ENCODE measurements around the gene FBXL17.

FBXL17 gene

DNA sequence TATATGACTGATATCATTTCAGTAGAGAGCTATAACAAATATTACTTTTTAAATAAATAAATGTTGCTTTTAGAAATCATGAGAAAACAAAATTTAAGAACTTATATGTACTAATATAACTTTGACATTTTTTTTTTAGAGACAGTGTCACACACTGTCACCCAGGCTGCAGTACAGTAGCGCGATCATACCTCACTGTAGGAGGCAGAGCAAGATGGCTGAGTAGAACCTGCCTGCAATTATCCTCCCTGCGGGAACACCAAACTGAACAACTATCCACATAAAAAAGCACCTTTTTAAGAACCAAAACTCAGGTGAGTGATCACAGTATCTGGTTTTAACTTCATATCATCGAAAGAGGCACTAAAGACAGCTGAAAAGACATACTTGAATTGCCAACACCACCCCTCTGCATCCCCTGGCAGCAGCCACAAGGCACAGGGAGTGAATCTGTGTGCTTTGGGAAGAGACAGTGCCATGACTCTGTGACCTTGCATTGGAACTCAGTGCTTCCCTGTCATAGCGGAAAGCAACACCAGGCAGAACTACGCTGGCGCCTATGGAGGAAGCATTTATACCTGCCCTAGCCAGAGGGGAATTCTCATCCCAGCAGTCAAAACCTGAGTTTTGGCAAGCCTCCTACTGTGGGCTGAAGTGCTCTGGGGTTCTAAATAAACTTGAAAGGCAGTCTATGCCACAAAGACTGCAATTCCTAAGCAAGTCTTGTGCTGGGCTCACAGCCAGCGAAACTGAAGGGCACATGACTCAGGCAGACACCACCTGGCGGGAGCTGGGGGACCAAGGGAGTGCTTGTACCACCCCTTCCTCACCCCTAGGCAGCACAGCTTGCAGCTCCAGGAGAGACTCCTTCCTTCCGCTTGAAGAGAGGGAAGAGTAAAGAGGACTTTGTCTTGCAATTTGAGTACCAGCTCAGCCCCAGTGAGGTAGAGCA, 142.7 kb downstream of the FBXL17 start:
- no peak for DNase-seq

GRCh38 chr5:108238461-108238860, 143.4 kb downstream of the FBXL17 start:
- DNase-seq = no peak

DNA sequence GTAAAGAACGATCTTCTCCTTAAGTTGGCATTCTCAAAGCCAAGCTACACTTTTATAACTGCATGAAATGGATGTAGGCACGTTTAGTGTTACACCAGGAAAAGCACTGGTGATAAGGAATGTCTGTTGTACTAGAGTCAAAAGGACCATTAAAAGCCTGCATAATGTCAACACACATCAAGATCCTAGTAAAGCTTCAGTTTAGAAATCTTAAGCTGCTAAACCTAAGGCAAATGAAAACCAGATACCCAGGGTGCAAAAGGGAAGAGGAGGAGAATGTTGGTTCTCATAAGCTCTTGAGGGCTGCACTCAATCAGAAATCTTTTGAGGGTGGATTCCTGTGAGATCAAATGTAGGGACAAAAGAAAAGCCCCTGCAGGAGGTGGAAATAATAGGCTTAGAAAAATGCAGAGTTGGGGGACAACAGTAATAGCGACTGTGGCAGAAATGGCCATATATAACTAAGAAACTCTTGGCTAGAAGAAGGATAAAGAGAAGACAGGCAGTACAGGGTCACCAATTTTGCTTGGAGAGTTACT, 148.2 kb downstream of the FBXL17 start:
- no peak for DNase-seq

DNA sequence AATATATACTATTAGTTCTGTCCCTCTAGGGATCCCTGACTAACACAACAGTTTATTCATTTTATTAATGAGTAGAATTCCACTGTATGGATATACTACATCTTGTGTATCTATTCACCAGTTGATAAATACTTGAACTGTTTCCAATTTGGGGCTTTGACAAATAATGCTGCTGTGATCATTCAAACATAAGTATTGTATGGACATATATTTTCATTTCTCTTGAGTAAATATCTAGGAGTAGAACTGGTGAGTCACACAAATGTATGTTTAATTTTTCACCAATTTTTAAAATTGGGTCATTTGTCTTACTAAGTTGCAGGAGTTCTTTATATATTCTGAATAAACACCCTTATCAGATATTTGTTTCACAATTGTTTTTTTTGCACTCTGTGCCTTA, 149.1 kb downstream of the FBXL17 start:
- DNase-seq = no peak

DNA sequence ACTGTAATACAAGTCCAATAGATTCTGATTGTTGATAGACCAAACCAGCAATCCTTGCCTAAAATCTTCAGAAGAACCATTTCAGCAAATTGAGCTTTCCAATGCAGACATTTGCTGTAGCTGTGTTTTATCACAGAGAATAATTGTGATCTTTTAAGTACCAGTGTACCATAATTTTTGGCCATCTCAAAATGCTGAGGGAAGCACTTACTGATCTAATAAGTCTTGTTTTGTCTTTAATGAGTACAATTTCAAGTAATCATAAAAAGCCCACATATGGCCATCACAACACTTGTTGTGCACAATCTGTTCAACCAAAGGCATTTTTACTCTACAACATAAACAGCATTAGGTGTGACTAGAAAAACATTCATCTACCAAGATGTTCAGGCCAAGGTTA, 159.9 kb downstream of the FBXL17 start:
- DNase-seq = peak in 1 of 3 donors; percentile 16

GRCh38 chr5:108220834-108221233, 161.1 kb downstream of the FBXL17 start:
- DNase-seq = peak in 1 of 3 donors; percentile 10

GRCh38 chr5:108216890-108217289, 165.0 kb downstream of the FBXL17 start:
- DNase-seq = no peak

GRCh38 chr5:108214857-108215256, 167.0 kb downstream of the FBXL17 start:
- no peak for DNase-seq

GRCh38 chr5:108212775-108213346, 169.0 kb downstream of the FBXL17 start:
- no peak for DNase-seq

GRCh38 chr5:108206707-108207106, 175.2 kb downstream of the FBXL17 start:
- no peak for DNase-seq

DNA sequence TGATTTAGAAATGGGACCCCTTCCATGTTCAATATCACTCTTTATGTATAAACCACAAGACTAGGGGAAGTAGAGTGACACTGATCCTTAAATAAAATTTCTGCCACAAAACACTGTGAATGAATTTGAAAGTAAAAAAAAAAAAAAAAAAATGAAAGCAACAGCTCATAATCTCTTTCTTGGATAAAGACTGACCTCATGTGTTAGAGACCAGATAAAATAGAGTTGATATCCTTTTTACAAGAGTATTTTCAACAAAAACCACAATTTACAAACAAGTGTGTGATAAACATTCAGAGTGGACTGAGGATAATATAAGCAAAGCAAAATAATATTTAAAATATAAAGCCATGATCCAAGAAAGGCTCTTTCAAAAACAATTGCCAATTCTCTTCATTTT, 180.2 kb downstream of the FBXL17 start:
- DNase-seq = no peak

DNA sequence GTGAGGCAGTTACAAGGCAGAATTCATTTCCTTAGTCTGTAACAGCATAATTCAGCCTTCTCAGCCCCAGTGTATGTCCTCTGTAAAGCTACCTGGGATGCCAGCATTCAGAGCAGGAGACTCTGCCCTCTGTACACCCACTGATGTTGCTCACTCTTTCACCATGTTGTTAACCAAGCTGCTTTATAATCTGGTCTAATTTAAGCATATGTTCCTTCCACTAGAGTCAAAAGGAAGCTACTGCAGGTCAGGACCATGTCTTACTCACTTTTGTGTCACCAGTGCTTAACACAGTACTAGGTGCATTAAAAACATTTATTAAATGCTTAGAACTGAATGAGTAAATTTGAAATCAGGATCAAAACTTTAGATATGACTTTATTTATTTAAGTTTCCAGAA, 185.6 kb downstream of the FBXL17 start:
- DNase-seq = no peak

DNA sequence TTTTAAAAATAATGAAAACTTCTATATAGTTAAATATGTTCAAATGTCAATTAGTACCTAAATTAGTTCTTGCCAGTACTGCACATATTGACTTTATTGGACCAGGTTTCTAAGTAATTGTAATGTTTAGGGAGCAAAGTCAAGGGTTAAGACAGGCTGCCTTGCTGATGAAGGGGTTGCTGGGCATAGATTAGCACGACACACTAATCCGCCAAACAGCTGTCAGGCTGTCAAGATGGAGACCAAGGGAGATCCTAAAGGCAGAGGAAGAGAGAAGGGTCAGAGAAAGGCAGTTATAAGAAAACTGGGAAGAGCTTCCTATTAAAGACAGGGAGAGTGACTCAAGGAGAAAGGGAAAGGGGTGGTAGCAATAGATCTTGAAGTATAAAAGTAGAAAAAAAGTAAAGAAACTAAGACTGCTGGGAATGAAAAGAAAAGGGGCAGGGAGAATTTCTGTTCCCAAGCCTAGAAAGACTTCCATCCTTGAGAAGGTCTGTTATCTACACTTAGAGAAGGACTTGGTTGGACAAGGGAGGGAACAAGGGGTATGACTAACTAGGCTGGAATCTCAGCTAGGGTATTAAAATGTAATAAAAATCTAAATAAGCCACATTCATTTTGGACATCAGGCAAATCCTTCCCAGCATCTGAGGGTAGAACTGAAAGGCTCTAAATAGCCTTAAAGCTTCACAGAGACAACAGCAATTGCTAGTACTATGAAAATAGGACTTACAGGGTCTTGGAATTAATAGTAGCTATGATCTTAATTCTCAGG, 188.7 kb downstream of the FBXL17 start:
- DNase-seq = no peak

- DNase-seq = no peak
These were observed 197.0 kb downstream of the FBXL17 start for GRCh38 chr5:108184940-108185339.

- no peak for DNase-seq
These were observed 199.9 kb downstream of the FBXL17 start for GRCh38 chr5:108181975-108182374.

DNA sequence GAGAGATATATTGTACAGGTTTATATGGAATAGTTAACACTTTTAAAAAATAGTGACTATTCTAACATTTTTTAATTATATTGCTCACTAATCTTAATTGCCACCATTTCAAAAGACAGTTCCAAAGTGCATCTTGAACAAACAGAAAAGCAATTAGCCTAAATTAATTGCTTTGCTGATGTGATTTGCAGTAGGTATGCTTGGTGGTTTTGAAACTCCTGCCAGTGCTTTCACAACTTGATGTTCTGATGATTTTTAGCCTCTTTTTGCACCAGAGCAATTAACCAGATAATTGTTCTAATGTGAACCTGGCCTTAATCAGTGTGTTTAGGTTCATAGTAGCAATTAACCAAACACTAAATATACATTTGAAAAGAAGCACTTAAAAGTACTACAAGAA, 207.6 kb downstream of the FBXL17 start:
- DNase-seq = no peak

- no peak for DNase-seq
These were observed 210.1 kb downstream of the FBXL17 start for GRCh38 chr5:108171759-108172158.

DNA sequence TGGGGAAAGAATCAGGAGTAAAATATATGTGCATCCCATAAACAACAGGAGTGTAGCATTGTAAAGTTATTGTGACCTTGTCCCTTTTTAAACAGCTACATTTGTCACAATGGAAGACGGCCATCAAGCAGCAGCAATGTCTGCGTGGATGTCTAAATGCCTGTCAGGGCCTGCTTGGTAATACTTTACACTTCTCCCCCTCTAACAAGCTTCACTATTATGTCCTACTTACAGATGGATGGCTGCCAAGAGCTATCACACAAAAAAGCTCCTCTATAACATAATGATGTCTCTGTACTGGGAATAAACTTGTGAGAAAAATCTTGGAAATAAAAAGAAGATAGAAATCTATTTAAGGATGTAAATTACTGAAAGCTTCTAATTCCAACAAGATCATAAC, 213.0 kb downstream of the FBXL17 start:
- no peak for DNase-seq

DNA sequence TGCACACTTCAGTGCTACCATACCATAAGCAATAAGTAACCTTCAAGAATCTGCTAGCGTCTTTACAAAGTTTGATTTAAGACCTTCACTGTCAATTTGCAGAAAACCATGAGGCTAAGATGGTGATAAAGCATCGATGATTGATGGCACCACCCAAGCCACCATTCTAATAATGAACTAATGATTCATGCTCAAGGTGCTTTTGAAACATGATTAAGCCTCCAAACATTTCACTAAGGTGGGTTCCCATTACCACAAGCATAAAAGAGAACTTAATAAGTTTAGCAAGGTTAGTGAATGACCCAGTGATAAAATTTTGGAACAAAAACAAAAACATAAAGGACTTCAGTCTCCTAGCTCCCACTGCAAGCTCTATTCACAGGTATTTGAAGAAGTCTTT, 214.7 kb downstream of the FBXL17 start:
- no peak for DNase-seq

DNA sequence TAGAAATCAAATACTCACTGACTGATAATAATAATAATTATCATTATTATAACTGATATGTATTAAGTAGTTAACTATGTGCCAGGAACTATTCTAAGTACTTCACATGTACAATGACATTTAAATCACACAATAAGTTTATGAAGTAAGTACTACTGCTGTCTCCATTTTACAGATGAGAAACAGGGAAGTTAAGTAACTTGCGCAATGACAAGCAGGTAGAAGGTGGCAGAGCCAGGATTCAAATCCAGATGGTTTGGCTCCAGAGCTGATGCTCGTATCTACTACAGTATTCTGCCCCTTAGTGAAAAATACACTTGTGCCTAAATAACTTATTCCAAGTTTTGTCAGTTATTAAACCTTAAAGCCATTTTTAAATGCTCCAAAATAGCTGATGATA, 217.3 kb downstream of the FBXL17 start:
- no peak for DNase-seq

DNA sequence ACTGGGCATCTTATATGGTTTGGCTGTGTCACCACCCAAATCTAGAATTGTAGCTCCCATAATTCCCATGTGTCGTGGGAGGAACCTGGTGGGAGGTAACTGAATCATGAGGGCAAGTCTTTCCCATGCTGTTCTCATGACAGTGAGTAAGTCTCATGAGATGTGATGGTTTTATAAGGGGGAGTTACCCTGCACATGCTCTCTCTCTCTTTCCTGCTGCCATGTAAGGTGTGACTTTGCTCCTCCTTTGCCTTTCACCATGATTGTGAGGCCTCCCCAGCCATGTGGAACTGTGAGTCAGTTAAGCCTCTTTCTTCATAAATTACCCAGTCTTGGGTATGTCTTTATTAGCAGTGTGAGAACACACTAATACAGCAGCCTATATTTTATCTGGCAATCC, 229.0 kb downstream of the FBXL17 start:
- peak in 2 of 3 donors; percentile 5 to 22 for DNase-seq

DNA sequence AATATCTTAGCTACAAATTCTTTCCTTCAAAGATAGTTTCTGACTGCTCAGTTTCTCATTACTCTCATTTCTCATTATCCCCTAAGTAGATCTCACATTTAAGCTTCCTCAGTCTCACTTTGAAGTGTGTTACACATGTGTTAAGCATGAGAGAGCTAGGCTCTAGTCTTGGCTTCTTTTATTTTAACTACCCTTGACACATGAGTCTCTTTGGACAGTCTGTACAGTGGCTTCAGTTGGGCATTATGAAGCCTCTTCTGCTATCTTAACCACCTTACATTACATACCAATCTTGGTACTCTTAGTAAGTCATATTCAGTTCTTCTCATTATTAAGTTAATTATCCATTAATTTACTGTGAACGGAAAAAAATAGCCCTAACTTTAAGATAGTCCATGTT, 232.5 kb downstream of the FBXL17 start:
- no peak for DNase-seq

DNA sequence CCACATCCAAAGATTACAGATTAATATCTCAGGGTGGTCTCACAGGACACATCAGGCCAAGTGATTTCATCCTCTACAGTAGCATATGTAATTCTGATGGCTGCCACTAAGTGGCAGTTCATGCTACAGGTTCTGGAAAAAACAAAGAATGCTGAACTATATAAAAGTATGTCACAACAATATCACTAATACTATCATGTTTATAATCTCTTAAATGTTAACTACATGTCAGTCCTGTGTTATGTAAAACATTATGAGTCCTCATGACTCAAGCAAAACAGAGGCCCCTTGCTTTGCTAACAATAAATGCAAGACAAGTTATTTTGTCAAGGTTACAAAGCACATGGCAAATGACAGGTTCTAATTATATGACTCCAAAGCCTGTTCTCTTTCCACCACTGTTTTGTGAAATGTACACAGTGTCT, 233.2 kb downstream of the FBXL17 start:
- DNase-seq = peak in 1 of 3 donors; percentile 12

Measured in suppressor macrophage treated with lipopolysaccharide for 1 hour (primary cell).